T-cell (primary cell): ENCODE data around the gene SUCLG1. TPM values are rescaled to one million over a fixed set of nuclear protein-coding genes. Genes with fewer than 3 reads are reported as not detected.

Experiments used
- ATAC-seq, 4 experiments: fragments of 200-7000 bp in 3 of 4; fragments of 150-1000 bp in 1 of 4; cut with Tn5 transposase; replicated peaks in 1 of 4; 1 replicate in 3 of 4; 2 replicates in 1 of 4; pipeline ENCODE4 v1.10.0; 2021; ENCODE audit warnings: moderate library complexity in 3 of 4, mild to moderate bottlenecking in 2 of 4, moderate number of reproducible peaks in 1 of 4
- CTCF ChIA-PET, 2 donors: fragments of 300-600 bp; sonication (Branson Sonifier 250); formaldehyde crosslinking; loops; one replicate each; lab custom pipeline; 2022; ENCODE audit warnings: antibody characterized with exemption in 2 of 2; lab: Charles Lee
- POLR2A ChIA-PET, 2 donors: fragments of 300-600 bp; sonication (Branson Sonifier 250); formaldehyde crosslinking; loops; one replicate each; lab custom pipeline; 2022; ENCODE audit warnings: antibody characterized with exemption in 2 of 2; lab: Charles Lee
- DNase-seq, 35 experiments: peaks; one replicate each; pipeline versions ENCODE4 v3.0.0 to v3.0.0-alpha.2; 2013 to 2023
- H3K27ac ChIP-seq: one replicate; pipeline ENCODE4 v1.5.1; 2013; ENCODE audit warnings: low read length
- H3K27me3 ChIP-seq, 2 experiments: replicated peaks in 1 of 2; 1 replicate in 1 of 2; 2 replicates in 1 of 2; pipeline versions ENCODE4 v1.6.1 to v1.7.0; 2013; ENCODE audit warnings: low read length in 1 of 2, mixed read lengths in 1 of 2; ENCODE audit not compliant: control insufficient read depth in 2 of 2, insufficient read depth in 2 of 2; ENCODE audit errors: extremely low read depth in 1 of 2
- H3K36me3 ChIP-seq, 2 donors: 1 replicate in 1 of 2; 2 replicates in 1 of 2; pipeline versions ENCODE4 v1.6.1 to v1.7.0; 2013; ENCODE audit warnings: low read length in 1 of 2; ENCODE audit not compliant: control insufficient read depth in 2 of 2, insufficient read depth in 1 of 2; ENCODE audit errors: extremely low read depth in 1 of 2
- H3K4me1 ChIP-seq, 2 experiments: 1 replicate in 1 of 2; 2 replicates in 1 of 2; pipeline versions ENCODE4 v1.6.1 to v1.7.0; 2013; ENCODE audit warnings: low read length in 2 of 2, mixed read lengths in 1 of 2; ENCODE audit not compliant: insufficient read depth in 2 of 2, control insufficient read depth in 1 of 2; ENCODE audit errors: extremely low read depth in 1 of 2
- H3K4me3 ChIP-seq, 2 donors: 1 replicate in 1 of 2; 2 replicates in 1 of 2; pipeline versions ENCODE4 v1.5.1 to v1.7.0; 2013; ENCODE audit warnings: mild to moderate bottlenecking in 2 of 2, low read length in 1 of 2, moderate library complexity in 1 of 2; ENCODE audit not compliant: control insufficient read depth in 1 of 2; ENCODE audit errors: extremely low read depth in 1 of 2
- H3K9me3 ChIP-seq: 2 replicates; pipeline ENCODE4 v1.7.0; 2013
- H3K27ac Mint-ChIP-seq, 2 donors: one replicate each; pipeline ENCODE4 v1.8.0; 2020 to 2021; ENCODE audit warnings: mild to moderate bottlenecking in 2 of 2, mixed read lengths in 2 of 2
- H3K27me3 Mint-ChIP-seq, 2 donors: one replicate each; pipeline ENCODE4 v1.8.0; 2021 to 2022; ENCODE audit warnings: mixed read lengths in 2 of 2
- H3K36me3 Mint-ChIP-seq: one replicate; pipeline ENCODE4 v1.8.0; 2021; ENCODE audit warnings: mixed read lengths
- H3K4me1 Mint-ChIP-seq, 3 donors: one replicate each; pipeline ENCODE4 v1.8.0; 2020 to 2022; ENCODE audit warnings: mixed read lengths in 3 of 3, mild to moderate bottlenecking in 1 of 3
- H3K4me3 Mint-ChIP-seq, 3 donors: one replicate each; pipeline ENCODE4 v1.8.0; 2020 to 2022; ENCODE audit warnings: mild to moderate bottlenecking in 3 of 3, mixed read lengths in 3 of 3, moderate library complexity in 3 of 3
- H3K9me3 Mint-ChIP-seq, 3 donors: one replicate each; pipeline ENCODE4 v1.8.0; 2020 to 2022; ENCODE audit warnings: mixed read lengths in 3 of 3
- WGBS: methylation state at CpG from one replicate; pipeline ENCODE4 v1.1.5; 2013; ENCODE audit warnings: missing lambda C conversion rate; ENCODE audit not compliant: insufficient coverage; 5-methylcytosine and 5-hydroxymethylcytosine counted together
- total RNA-seq, 35 experiments: library from RNA in 6 of 35; stranded (reverse) in 6 of 35; fragments of 120-200 nt in 1 of 35; gene quantifications; one replicate each; pipeline versions ENCODE4 v1.2.1 to v1.2.4 and lab custom pipeline; 2013 to 2026

SUCLG1 gene
- total RNA-seq, 5 donors from 2014 or later (not counting 1 experiment from before 2014, with no cell fraction given): 38.9 to 49.3 (median 46.9) TPM

DNA sequence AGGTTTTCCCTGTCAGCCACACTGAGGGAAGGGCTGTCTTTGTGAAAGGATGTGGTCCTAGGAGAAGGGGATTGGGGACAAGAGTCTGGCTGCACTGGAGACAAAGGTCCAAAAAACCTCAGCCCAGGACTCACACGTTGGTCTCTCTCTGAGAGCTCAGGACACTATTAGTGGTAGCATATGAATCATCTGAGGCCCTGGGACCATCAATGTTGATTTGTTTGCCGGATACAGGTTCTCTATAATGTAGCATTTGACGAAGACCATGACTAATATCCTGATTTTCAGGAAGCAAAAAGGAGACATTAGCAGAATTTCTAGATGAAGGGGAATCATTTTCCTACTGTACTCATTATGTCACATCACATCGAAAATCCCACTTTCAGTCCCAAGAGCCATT lies 35.0 kb upstream of the SUCLG1 start:
- Histone ChIP-seq H3K4me3 (no peak overlapping the region), H3K4me1 (peaks cover 4 to 10% of the 10 kb centered on the region in 2 experiments), H3K9me3 (no peaks in the 10 kb centered on the region), H3K36me3 (no peaks in the 10 kb centered on the region), H3K27me3 (no peaks in the 10 kb centered on the region), H3K27ac (no peak overlapping the region)
- H3K27me3 Mint-ChIP-seq: no peaks in the 10 kb centered on the region
- DNase-seq (no peak), ATAC-seq (no peak)
- H3K4me1 Mint-ChIP-seq: peaks cover 13 to 18% (median 16%) of the 10 kb centered on the region in 3 donors
- ChIA-PET POLR2A (no interaction called here), CTCF (no interaction called here)
- no peaks in the 10 kb centered on the region for H3K36me3 Mint-ChIP-seq
- no peaks in the 10 kb centered on the region for H3K9me3 Mint-ChIP-seq
- H3K27ac Mint-ChIP-seq: no peak overlapping the region
- no peak overlapping the region for H3K4me3 Mint-ChIP-seq
- WGBS: 63% methylated on average over 1 of the region's 4 CpGs

DNA sequence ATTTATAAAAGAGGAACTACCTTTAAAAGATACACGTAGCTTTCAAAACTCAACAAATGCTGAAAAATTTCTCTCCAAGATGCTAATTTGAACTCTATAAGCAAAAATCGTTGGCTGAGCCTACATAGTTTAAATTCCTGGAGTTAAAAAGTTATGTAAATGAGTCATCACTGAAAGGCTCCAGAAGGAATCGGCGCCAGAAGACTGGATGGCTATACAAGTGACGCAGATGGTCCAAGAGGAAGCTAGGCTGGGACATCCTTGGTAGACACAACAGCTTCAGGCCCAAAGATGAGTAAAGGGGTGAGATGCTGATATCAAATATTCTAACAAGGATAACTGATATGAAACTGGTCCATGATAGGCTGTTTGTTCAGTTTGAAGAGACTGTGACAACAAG lies 34.4 kb upstream of the SUCLG1 start:
- Mint-ChIP-seq H3K9me3 (no peaks in the 10 kb centered on the region), H3K27me3 (no peaks in the 10 kb centered on the region), H3K4me3 (no peak overlapping the region), H3K27ac (no peak overlapping the region), H3K4me1 (peaks cover 13 to 18% (median 14%) of the 10 kb centered on the region in 3 donors), H3K36me3 (peaks cover 1% of the 10 kb centered on the region)
- Histone ChIP-seq H3K4me3 (no peak overlapping the region), H3K36me3 (no peaks in the 10 kb centered on the region), H3K27ac (no peak overlapping the region), H3K9me3 (no peaks in the 10 kb centered on the region), H3K4me1 (peaks cover 4 to 8% of the 10 kb centered on the region in 2 experiments), H3K27me3 (no peaks in the 10 kb centered on the region)
- no peak for ATAC-seq
- ChIA-PET CTCF (interaction anchor here in 1 of 2 donors (0.6 kb wide), 1 partner anchor 1537 kb away, joined by 3 read pairs; no protein-coding TSS in a partner anchor), POLR2A (interaction anchor here in 1 of 2 donors (0.7 kb wide), 1 partner anchor 9 kb away, joined by 3 read pairs; no protein-coding TSS in a partner anchor)
- no peak for DNase-seq
- 100% methylated on average over 3 of the region's 5 CpGs for WGBS

DNA sequence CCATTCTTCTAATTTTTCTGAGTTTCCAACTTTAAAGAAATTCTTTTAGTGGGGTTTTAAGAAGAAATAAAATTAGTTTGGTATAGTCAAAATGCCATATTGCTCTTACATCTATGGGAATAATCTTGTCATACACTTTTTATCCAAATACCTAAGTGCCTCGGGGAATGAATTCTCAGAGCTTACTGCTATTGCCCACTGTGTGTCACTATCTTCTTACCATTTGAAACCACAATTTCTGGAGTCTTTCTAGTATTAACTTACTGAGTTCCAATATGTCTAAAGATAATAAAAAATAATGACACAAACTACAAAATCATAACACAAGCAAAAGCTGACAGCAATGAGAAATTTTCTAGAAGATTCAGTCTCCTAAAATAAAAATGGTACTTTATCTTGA lies 33.5 kb upstream of the SUCLG1 start:
- Mint-ChIP-seq H3K9me3 (no peaks in the 10 kb centered on the region), H3K4me1 (peaks cover 7 to 10% (median 7%) of the 10 kb centered on the region in 3 donors), H3K36me3 (peaks cover 3% of the 10 kb centered on the region), H3K27me3 (no peaks in the 10 kb centered on the region), H3K4me3 (no peak overlapping the region), H3K27ac (no peak overlapping the region)
- WGBS: no CpG with 5 or more reads among the region's 1 CpG
- no peaks in the 10 kb centered on the region for H3K27me3 ChIP-seq
- POLR2A ChIA-PET: interaction anchor here in 1 of 2 donors (0.6 kb wide), 1 partner anchor 27 kb away, joined by 3 read pairs; no protein-coding TSS in a partner anchor
- H3K9me3 ChIP-seq: no peaks in the 10 kb centered on the region
- H3K36me3 ChIP-seq: no peaks in the 10 kb centered on the region
- H3K4me1 ChIP-seq: peaks cover 2 to 4% of the 10 kb centered on the region in 2 experiments
- H3K4me3 ChIP-seq: no peak overlapping the region
- no peak for ATAC-seq
- CTCF ChIA-PET: interaction anchor here in 1 of 2 donors (2.6 kb wide), 1 partner anchor 433 kb away, joined by 14 read pairs; no protein-coding TSS in a partner anchor
- H3K27ac ChIP-seq: no peak overlapping the region
- DNase-seq: no peak

DNA sequence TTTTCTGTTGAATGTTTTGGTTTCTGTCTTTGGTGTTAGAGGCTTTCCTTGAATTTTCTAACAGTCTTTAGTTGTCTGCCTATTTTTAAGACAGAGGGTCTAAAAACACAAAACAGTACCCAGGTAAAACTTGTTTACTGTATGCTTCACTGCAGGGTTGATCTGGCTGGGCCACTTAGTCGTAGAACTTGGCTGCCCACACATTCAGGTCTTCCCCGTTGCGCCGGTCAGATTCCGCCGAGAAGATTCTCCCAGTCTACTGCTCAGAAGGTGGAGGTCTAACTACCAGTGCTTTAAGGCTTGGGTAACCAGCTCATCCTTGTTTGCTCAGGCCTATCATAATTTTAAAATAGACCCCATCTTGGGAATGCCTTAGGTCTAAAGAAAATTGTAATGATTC lies 32.7 kb upstream of the SUCLG1 start:
- Histone ChIP-seq H3K36me3 (no peaks in the 10 kb centered on the region), H3K9me3 (no peaks in the 10 kb centered on the region), H3K27ac (no peak overlapping the region), H3K4me3 (no peak overlapping the region), H3K27me3 (no peaks in the 10 kb centered on the region), H3K4me1 (peaks cover 2 to 4% of the 10 kb centered on the region in 2 experiments)
- ATAC-seq: no peak
- 90% methylated on average over 6 of the region's 6 CpGs for WGBS
- ChIA-PET POLR2A (no interaction called here), CTCF (interaction anchor here in 1 of 2 donors (0.5 to 2.6 kb wide), 2 partner anchors 9 to 434 kb away, joined by 3 to 14 read pairs; no protein-coding TSS in a partner anchor)
- no peak overlapping the region for H3K27ac Mint-ChIP-seq
- no peaks in the 10 kb centered on the region for H3K27me3 Mint-ChIP-seq
- H3K9me3 Mint-ChIP-seq: no peaks in the 10 kb centered on the region
- H3K4me3 Mint-ChIP-seq: no peak overlapping the region
- no peak for DNase-seq
- H3K4me1 Mint-ChIP-seq: peaks cover 6 to 8% (median 7%) of the 10 kb centered on the region in 3 donors
- H3K36me3 Mint-ChIP-seq: peaks cover 3% of the 10 kb centered on the region

DNA sequence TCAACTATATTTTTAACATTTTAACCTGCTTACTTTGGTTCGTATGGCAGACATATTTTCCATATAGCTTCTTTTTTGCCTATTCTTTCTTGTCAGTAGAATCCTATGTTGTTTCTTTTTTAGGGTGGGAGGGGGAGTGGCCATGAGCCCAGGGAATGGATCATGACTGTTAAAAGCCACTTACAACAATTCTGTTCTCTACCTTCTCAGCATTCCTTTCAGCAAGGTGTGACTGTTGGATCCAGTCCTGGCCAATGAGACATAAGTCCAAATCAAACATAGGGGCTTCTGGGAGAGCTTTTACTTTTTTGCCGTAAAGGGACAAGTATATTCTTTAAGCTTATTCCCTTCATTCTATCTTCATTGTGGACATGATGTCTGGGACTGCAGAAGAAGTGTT lies 32.2 kb upstream of the SUCLG1 start:
- H3K27ac Mint-ChIP-seq: no peak overlapping the region

DNA sequence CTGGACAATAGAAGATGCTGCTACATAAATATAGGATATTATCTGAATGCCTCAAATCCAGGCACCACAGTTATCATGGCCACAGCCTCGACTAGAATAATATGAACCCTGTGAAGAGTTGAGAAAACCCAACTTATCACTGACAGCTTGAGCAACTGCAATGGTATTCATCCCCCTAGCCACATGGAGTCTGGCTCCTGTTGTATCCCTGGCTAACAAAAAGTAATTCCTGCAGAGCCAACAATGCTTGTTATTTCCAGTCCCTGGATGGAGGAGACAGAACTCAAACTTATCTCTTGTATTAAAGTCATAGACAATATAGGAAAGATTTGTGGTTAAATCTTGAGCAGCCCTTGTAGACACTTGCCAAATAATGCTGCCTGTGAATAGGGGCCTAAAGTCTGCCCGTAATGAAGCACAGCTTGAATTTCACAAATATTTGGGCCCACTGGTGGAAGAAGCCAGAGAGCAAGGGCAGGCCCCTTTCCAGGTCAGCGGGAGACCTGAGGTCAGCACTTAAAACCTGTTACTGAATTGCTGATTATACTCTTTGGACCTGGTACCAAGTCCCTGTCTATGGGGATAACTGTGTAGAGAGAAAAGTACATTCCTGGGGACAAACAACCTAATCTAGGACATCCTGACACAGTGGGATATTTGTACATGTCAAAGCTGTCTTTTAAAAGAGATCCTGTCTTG lies 28.4 kb upstream of the SUCLG1 start:
- no peak overlapping the region for H3K4me3 Mint-ChIP-seq
- ATAC-seq: no peak
- Histone ChIP-seq H3K4me1 (peaks cover 2% of the 10 kb centered on the region in 2 experiments), H3K36me3 (no peaks in the 10 kb centered on the region), H3K9me3 (no peaks in the 10 kb centered on the region), H3K4me3 (no peak overlapping the region), H3K27me3 (no peaks in the 10 kb centered on the region), H3K27ac (no peak overlapping the region)
- peaks cover 3% of the 10 kb centered on the region for H3K36me3 Mint-ChIP-seq
- no peak for DNase-seq
- POLR2A ChIA-PET: interaction anchor here in 1 of 2 donors (0.5 kb wide), 1 partner anchor 402 kb away, joined by 5 read pairs; no protein-coding TSS in a partner anchor
- H3K4me1 Mint-ChIP-seq: peaks cover 2 to 3% (median 3%) of the 10 kb centered on the region in 3 donors
- H3K27me3 Mint-ChIP-seq: peaks cover 0 to 1% of the 10 kb centered on the region in 2 donors
- 0% methylated on average over 1 of the region's 3 CpGs for WGBS
- CTCF ChIA-PET: interaction anchor here in 1 of 2 donors (0.5 kb wide), 1 partner anchor 528 kb away, joined by 4 read pairs; no protein-coding TSS in a partner anchor
- no peaks in the 10 kb centered on the region for H3K9me3 Mint-ChIP-seq
- H3K27ac Mint-ChIP-seq: no peak overlapping the region

More for the DNA sequence above, 32.2 kb upstream of the SUCLG1 start:
- no peak overlapping the region for H3K4me3 Mint-ChIP-seq
- no peaks in the 10 kb centered on the region for H3K36me3 ChIP-seq
- H3K27me3 ChIP-seq: no peaks in the 10 kb centered on the region
- H3K9me3 Mint-ChIP-seq: no peaks in the 10 kb centered on the region
- POLR2A ChIA-PET: interaction anchor here (0.5 to 0.7 kb wide), 2 partner anchors 519 to 832 kb away, joined by 3 read pairs; no protein-coding TSS in a partner anchor
- CTCF ChIA-PET: interaction anchor here in 1 of 2 donors (0.5 to 2.6 kb wide), 2 partner anchors 9 to 435 kb away, joined by 3 to 14 read pairs; no protein-coding TSS in a partner anchor
- H3K27me3 Mint-ChIP-seq: no peaks in the 10 kb centered on the region
- H3K4me1 ChIP-seq: peaks cover 2 to 4% of the 10 kb centered on the region in 2 experiments
- H3K36me3 Mint-ChIP-seq: peaks cover 3% of the 10 kb centered on the region
- WGBS: no CpG with 5 or more reads among the region's 2 CpGs
- no peak overlapping the region for H3K4me3 ChIP-seq
- no peak overlapping the region for H3K27ac ChIP-seq
- no peak for DNase-seq
- H3K9me3 ChIP-seq: no peaks in the 10 kb centered on the region
- ATAC-seq: no peak
- peaks cover 6 to 8% (median 7%) of the 10 kb centered on the region in 3 donors for H3K4me1 Mint-ChIP-seq
